SK-N-MC (cell line): ENCODE measurements around the gene CENPQ.

Source experiments
- EZH2 ChIP-seq: fragments of 200-600 bp; sonication (generic); IDR thresholded peaks from one replicate; pipeline ENCODE4 v1.6.1; 2017; ENCODE audit warnings: antibody characterized with exemption
- FOXP2 ChIP-seq: optimal IDR thresholded peaks from 2 replicates; pipeline ENCODE3; 2011; ENCODE audit warnings: mild to moderate bottlenecking, moderate library complexity; ENCODE audit not compliant: insufficient read depth; ENCODE audit errors: extremely low read length, control extremely low read depth
- POLR2AphosphoS5 ChIP-seq: IDR thresholded peaks from 2 replicates; pipeline ENCODE4 v1.6.1; 2012; ENCODE audit warnings: mild to moderate bottlenecking, low read depth, low read length, borderline replicate concordance

DNA sequence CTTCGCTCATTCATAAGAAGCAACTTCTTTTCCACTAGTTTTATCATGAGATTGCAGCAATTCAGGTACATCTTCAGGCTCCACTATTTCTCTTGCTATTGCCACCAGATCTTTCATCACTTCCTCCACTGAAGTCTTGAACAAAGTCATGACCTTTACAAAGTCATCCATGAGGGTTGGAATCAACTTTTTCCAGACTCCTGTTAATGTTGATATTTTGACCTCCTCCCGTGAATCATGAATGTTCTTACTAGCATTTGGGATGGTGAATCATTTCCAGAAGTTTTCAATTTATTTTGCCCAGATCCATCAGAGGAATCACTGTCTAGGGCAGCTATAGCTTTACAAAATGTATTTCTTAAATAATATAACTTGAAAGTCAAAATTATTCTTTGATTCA lies 1.5 kb downstream of the CENPQ start:
- no peak for TF ChIP-seq POLR2AphosphoS5
- no peak for TF ChIP-seq EZH2
- no peak for TF ChIP-seq FOXP2
